ENCODE data around the gene SLC16A3. TPM values are rescaled to one million over a fixed set of nuclear protein-coding genes. Genes with fewer than 3 reads are reported as not detected.

Gene SLC16A3
- total RNA-seq, 1 donor from 2014 or later, result 1.5 TPM

- Mint-ChIP-seq H3K9me3 (no peaks in the 10 kb centered on the region), H3K4me1 (no peaks in the 10 kb centered on the region), H3K27ac (ENCODE audit: unreplicated experiment) (peak overlapping the region; percentile 43), H3K27me3 (ENCODE audit: low read depth) (no peaks in the 10 kb centered on the region), H3K4me3 (no peak overlapping the region), H3K36me3 (ENCODE audit: low read depth) (no peaks in the 10 kb centered on the region)
- peak; percentile 68 for DNase-seq (ENCODE audit: low read depth, low spot score)
- peak; percentile 89 for TF ChIP-seq CTCF (conservative IDR thresholded peaks at IDR 0.05)
These were observed 7.5 kb downstream of the SLC16A3 start for GRCh38 chr17:82236142-82236971.

GRCh38 chr17:82237083-82237745 lies 8.4 kb downstream of the SLC16A3 start:
- Mint-ChIP-seq H3K36me3 (ENCODE audit: low read depth) (no peaks in the 10 kb centered on the region), H3K4me3 (no peak overlapping the region), H3K9me3 (no peaks in the 10 kb centered on the region), H3K27ac (ENCODE audit: unreplicated experiment) (peak overlapping the region; percentile 19), H3K4me1 (no peaks in the 10 kb centered on the region), H3K27me3 (ENCODE audit: low read depth) (no peaks in the 10 kb centered on the region)
- DNase-seq (ENCODE audit: low read depth, low spot score), result no peak
- no peak for TF ChIP-seq CTCF (conservative IDR thresholded peaks at IDR 0.05)

GRCh38 chr17:82237746-82238471 lies 9.1 kb downstream of the SLC16A3 start:
- peak overlapping the region; percentile 19 for H3K27ac Mint-ChIP-seq (ENCODE audit: unreplicated experiment)
- H3K27me3 Mint-ChIP-seq (ENCODE audit: low read depth), result no peaks in the 10 kb centered on the region
- H3K4me1 Mint-ChIP-seq, result no peaks in the 10 kb centered on the region
- no peak for TF ChIP-seq CTCF (conservative IDR thresholded peaks at IDR 0.05)
- DNase-seq (ENCODE audit: low read depth, low spot score), result no peak
- H3K9me3 Mint-ChIP-seq, result no peaks in the 10 kb centered on the region
- no peaks in the 10 kb centered on the region for H3K36me3 Mint-ChIP-seq (ENCODE audit: low read depth)
- H3K4me3 Mint-ChIP-seq, result no peak overlapping the region

- Mint-ChIP-seq H3K27ac (ENCODE audit: unreplicated experiment) (peak overlapping the region; percentile 84), H3K4me3 (peak overlapping the region; percentile 38), H3K36me3 (ENCODE audit: low read depth) (no peaks in the 10 kb centered on the region), H3K27me3 (ENCODE audit: low read depth) (no peaks in the 10 kb centered on the region), H3K9me3 (no peaks in the 10 kb centered on the region), H3K4me1 (no peaks in the 10 kb centered on the region)
- DNase-seq (ENCODE audit: low read depth, low spot score), result no peak
- TF ChIP-seq CTCF (conservative IDR thresholded peaks at IDR 0.05), result no peak
These were observed 9.8 kb downstream of the SLC16A3 start for GRCh38 chr17:82238472-82239201.

- no peak for TF ChIP-seq CTCF (conservative IDR thresholded peaks at IDR 0.05)
- Mint-ChIP-seq H3K27me3 (ENCODE audit: low read depth) (no peaks in the 10 kb centered on the region), H3K27ac (ENCODE audit: unreplicated experiment) (no peak overlapping the region), H3K36me3 (ENCODE audit: low read depth) (peaks cover 6% of the 10 kb centered on the region), H3K4me1 (no peaks in the 10 kb centered on the region), H3K9me3 (no peaks in the 10 kb centered on the region), H3K4me3 (no peak overlapping the region)
- DNase-seq (ENCODE audit: low read depth, low spot score), result no peak
These were observed 10.6 kb downstream of the SLC16A3 start for GRCh38 chr17:82239401-82239925.

Data from neural crest cell (in vitro differentiated cells).